HUDEP-2 (cell line): ENCODE results near the gene CST4.
"Not testable (repeated sequence)": the region's sequence is repeated elsewhere in the genome, so short reads cannot be mapped to it uniquely, and the experiment has no call there.

Source experiments
- DNase-seq, 76 experiments: peaks; one replicate each; lab custom pipeline; 2025; ENCODE audit not compliant: unreplicated experiment in 76 of 76; lab: John Stamatoyannopoulos, UW

CST4 gene

GRCh38 chr20:23645575-23645974 lies 43.3 kb downstream of the CST4 start:
- DNase-seq = no peak

GRCh38 chr20:23644164-23644563 lies 44.7 kb downstream of the CST4 start:
- no peak for DNase-seq

DNA sequence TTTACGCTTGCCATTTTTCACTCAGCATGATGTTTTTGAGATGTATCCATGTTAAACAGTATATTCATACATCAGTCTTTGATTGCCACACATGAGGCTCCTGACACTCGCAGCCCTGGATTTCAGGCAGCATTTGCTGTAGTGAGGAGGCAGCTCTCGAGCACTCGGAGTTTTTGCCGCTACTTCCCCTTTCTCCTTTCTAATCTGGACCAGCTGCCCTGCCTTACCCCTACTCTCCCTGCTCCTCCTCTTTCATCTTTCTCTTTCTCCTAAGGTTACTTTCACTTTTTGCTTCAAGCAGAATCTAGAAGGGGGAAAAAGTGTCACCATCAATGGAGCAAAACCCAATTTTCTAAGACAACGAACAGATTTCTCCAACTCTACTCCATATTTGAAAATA lies 45.2 kb downstream of the CST4 start:
- DNase-seq = no peak

DNA sequence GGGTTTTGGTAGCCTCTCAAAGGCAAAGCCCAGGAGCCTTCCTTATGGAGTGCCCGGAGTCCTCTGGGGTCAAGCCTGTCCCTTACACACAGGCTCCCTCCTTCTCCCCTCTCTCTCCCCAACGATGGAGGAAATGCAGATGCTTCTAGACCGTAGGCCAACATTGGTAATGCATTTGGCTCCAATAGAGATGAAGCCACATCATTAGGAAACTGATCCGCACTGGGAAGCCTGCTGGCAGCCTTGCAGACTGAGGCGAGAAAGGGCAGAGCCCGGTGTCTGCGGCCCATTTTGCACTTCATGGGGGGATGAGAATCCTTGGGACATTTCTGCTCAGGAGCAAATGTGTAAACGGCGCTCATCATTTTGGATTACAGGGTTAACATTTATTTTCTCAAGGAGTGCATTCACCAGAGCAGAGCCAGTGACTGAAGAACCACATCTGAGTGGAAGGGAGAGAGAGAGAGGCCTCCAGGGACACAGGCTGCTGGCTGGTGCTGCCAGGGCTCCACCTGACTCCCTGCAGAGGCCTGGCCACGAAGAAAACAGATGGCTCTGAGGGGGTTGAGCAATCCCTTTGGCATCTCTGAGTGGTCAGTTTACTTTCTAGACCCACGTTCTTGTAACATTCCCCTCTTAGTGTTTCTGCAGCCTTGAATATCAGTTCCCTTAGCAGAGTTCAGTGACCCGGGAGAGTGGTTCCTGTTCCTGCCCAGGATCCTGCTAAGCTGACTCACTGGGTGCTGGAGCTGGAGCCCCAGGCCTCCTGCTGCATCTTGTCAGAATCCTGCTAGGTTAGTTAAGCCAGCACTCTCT lies 46.7 kb downstream of the CST4 start:
- DNase-seq = no peak

GRCh38 chr20:23640671-23641667 lies 47.9 kb downstream of the CST4 start:
- no peak for DNase-seq

DNA sequence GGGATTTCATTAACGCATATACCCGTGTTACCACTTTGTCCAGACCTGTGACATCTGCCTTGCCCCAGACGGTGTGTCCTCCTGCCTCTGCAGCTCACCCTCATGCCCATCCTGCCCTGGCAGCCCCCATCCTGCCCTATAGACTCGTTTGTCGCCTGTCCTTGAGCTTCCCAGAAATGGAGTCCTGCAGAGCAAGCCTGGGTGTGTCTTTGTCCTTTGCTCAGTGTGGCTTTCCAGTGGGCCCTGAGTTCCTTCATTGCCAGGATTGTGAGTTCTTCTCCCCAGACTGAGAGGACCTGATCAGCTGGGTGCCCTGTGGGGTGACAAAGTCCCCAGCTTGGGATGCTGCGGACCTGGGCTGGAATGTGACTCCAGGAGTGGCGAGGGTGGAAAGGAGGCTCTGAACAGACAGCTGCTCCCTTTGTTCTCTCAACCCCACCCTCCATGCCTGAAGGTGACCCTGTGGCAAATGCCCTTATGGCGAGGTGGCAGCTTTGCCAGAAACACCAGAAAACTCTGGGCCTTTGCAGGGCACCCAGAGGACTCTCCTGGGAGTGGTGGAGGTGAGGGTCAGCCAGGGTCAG lies 48.7 kb downstream of the CST4 start:
- DNase-seq = no peak

GRCh38 chr20:23639490-23639958 lies 49.3 kb downstream of the CST4 start:
- no peak for DNase-seq

DNA sequence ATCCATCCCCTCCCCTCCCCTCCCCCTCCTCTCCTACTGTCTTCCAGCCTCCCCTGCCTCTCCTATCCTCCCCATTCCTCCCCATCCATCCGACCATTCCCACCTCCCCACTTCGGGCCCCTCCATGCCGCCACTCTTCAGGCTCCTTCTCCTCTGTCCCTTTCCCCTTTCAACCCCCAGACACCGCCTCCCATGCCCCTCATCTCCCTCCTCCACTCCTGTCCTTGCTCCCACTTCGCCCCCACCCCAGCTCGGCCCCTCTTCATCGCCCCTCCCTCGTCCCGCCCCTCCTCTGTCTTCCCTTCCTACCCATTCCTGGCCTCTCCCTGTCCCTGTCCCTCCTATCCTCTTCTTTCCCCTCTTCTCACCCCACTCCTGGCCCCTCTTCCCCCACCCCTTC lies 50.5 kb downstream of the CST4 start:
- no peak for DNase-seq

DNA sequence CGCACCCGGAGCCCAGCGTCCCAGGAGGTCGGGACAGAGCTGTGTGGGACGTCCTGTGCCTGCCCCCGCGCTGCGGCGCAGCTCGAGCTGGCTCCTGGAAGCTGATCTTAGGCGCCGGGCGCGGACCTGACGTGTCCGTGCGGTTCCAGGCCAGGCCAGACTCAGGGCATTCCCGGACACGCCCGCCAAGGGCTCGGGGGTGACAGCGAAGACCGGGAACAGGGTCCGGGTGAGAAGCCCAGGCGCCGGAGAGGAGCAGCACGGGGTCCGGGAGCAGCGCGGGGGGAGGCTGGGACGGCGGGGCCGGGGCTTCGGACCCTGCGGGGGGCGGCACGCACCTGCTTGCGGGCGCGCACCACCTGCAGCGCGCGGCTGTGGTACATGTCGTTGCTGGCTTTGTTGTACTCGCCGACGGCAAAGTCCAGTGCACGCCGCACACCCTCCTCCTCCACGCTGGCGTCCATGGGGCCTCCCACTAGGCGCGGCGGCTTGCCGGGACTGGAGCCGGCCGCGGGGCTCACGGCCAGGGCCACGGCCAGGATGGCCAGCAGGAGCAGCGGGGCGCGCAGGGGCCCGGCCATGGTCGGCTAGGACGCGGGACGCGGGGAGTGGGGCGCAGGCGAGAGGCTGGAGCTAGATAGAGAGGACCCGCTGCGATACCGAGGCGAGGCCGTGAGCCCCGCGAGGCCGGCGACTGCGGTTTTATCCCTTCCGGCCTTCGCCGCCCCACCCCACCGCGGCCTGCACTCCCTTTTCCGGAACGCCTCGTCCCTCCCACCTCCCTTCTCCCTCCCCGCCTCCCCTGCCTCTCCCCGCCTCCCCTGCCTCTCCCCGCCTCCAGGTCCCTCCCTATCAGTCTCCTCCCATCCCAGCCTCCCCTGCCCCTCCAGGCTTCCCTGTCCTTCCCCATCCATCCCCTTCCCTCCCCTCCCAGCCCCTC lies 51.3 kb downstream of the CST4 start, which contains the start of gene CST3:
TSS of gene CST3 (minus strand) at position 674 of the 940 bp plus-strand sequence. CDS start at position 581, 93 bp downstream.
- peak in 74 of 76 experiments; percentile 16 to 94 (median 78) for DNase-seq

GRCh38 chr20:23636908-23637281 lies 51.9 kb downstream of the CST4 start:
- no peak for DNase-seq

DNA sequence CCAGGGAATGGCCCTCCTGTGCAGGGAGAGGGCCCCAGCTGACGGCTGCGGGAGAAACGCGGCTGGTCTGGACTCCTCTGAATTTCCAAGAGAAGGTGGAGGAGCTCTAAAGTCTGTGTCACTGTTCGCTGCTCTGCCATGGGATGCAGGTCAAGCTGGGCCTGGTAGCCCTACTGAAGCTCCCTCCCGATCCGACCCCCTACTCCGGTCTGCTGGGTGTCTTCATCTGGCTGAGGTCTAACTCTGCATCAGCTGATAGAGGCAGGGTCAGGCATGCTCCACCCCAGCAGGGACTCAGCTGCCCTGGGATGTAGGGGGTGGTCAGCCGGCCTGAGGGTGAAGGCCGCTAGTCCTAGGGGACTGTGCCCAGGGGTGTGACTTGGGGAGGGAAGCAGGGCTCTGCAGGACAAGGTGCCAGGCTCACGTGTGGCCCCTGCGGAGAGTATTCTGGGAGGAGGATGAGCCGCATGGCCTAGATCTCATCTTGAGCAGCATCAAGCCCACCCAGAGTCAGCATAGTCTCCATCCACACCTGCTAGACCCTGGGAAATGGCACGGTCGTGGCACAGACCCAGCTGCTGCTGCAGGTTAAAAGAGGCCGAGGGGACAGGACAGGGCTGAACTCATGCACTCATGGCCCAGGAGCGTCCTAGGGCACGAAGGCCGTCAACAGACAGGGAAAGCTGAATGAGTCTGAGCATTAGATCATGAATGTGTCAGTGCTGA lies 52.5 kb downstream of the CST4 start:
- DNase-seq = no peak

DNA sequence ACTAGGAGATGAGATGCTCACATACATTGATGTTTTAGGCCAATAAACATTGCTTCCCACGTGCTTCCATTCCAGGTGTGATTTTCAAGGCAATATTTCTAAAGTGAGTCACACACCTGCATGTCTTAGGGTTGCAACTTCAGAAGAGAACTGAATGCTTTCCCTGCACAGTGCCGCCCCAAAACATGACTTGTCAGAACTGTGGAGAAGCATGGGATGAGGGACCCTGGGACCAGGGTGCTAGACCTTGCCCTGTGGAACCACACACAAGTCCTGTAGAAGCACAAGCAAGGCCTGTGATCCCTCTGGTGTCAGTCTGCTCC lies 53.1 kb downstream of the CST4 start:
- not testable (repeated sequence) for DNase-seq
